SJSA1 (cell line): Measurements from ENCODE around the gene ITGB3. TPM values are rescaled to one million over a fixed set of nuclear protein-coding genes. Genes with fewer than 3 reads are reported as not detected.
"Not testable (repeated sequence)": the region's sequence is repeated elsewhere in the genome, so short reads cannot be mapped to it uniquely, and the experiment has no call there.

Experiments
- DNase-seq, 2 experiments: peaks; one replicate each; pipeline ENCODE4 v3.0.0-alpha.2; 2015 to 2020; ENCODE audit warnings: low spot score in 2 of 2, low read depth in 1 of 2
- H3K27ac ChIP-seq: fragments of 250-450 bp; sonication (Bioruptor Pico); 2 replicates; pipeline ENCODE4 v1.5.1; 2020; ENCODE audit warnings: mild to moderate bottlenecking, moderate library complexity
- H3K27me3 ChIP-seq: fragments of 250-450 bp; sonication (Bioruptor Pico); replicated peaks from 2 replicates; pipeline ENCODE4 v1.5.1; 2020; ENCODE audit warnings: mild to moderate bottlenecking, moderate library complexity
- H3K36me3 ChIP-seq: fragments of 250-450 bp; sonication (Bioruptor Pico); 2 replicates; pipeline ENCODE4 v1.5.1; 2020; ENCODE audit warnings: mild to moderate bottlenecking
- H3K4me1 ChIP-seq: fragments of 250-450 bp; sonication (Bioruptor Pico); replicated peaks from 2 replicates; pipeline ENCODE4 v1.6.1; 2021; ENCODE audit warnings: mild to moderate bottlenecking
- H3K4me3 ChIP-seq: fragments of 250-450 bp; sonication (Bioruptor Pico); 2 replicates; pipeline ENCODE4 v1.5.1; 2020; ENCODE audit warnings: mild to moderate bottlenecking
- H3K9me3 ChIP-seq: fragments of 250-450 bp; sonication (Bioruptor Pico); replicated peaks from 2 replicates; pipeline ENCODE4 v1.5.1; 2020; ENCODE audit warnings: mild to moderate bottlenecking
- total RNA-seq: library from RNA; depleted of rRNA; stranded (reverse); fragments of >200 nt; shearing (Covaris generic); gene quantifications from 2 replicates; pipeline ENCODE4 v1.2.3, GENCODE V29; 2014

The ITGB3 gene
- total RNA-seq, 1 experiment from 2014 or later: 202 TPM

DNA sequence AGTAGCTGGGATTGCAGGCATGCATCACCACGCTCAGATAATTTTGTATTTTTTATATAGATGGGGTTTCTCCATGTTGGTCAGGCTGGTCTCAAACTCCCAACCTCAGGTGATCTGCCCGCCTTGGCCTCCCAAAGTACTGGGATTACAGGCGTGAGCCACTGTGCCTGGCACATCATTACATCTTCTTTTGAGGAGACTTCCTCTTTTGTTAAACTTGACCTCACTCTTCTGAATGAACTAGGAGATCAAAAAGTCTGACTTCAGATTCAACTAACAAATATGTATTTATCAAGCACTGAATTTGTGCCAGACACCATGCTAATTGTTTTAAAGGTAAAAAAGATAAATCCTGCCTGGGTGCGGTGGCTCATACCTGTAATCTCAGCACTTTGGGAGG, 36.8 kb upstream of the ITGB3 start:
- H3K9me3 ChIP-seq, H3K36me3 ChIP-seq, H3K27me3 ChIP-seq, DNase-seq, H3K27ac ChIP-seq, H3K4me3 ChIP-seq: not testable (repeated sequence)
- H3K4me1 ChIP-seq: peaks cover 14% of the 10 kb centered on the region

DNA sequence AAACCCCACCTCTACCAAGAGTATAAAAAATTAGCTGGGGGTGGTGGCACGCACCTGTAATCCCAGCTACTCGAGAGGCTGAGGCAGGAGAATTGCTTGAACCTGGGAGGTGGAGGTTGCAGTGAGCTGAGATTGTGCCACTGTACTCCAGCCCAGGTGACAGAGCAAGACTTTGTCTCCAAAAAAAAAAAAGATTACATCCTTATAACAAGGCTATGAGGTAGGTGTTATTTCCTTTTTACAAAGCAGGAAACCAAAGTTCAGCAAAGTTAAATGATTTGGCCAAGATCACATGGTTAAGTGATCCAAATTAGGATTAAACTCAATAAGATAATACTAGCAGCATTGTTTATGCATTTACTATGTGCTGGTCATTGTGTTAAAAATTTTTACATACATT, 36.3 kb upstream of the ITGB3 start:
- H3K9me3 ChIP-seq, H3K4me3 ChIP-seq, DNase-seq, H3K27me3 ChIP-seq, H3K36me3 ChIP-seq, H3K27ac ChIP-seq: not testable (repeated sequence)
- peaks cover 14% of the 10 kb centered on the region for H3K4me1 ChIP-seq

DNA sequence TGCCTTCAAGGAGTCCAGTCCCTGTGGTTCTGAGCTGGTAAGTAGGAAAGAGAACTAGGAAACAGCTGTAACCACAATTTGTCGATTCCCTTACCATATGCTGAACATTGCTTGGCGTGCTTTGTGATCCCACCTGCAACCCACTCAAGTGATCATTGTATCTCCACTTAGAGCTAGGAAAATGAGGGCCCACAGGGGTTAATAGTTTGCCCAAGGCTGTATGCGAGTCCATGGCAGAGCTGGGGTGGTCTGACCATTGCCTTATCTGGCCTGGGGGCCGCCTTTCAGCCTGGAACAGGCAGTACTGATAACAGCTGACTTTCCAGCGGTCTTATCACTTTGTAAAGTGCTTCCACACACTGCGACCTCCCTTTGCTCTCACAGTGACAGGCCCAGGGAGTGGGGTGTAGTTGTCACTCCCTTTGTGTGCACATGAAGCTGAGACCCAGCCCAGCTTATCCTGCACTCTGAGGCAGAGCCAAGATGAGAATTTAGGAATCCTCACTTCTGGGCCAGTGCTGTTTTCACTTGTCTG, 34.7 kb upstream of the ITGB3 start:
- peaks cover 17% of the 10 kb centered on the region for H3K4me1 ChIP-seq
- DNase-seq: no peak
- H3K4me3 ChIP-seq: no peak overlapping the region
- peaks cover 2% of the 10 kb centered on the region; the same call in 1 of the 2 replicates for H3K9me3 ChIP-seq
- H3K36me3 ChIP-seq: no peaks in the 10 kb centered on the region
- H3K27ac ChIP-seq: no peak overlapping the region
- no peaks in the 10 kb centered on the region for H3K27me3 ChIP-seq

DNA sequence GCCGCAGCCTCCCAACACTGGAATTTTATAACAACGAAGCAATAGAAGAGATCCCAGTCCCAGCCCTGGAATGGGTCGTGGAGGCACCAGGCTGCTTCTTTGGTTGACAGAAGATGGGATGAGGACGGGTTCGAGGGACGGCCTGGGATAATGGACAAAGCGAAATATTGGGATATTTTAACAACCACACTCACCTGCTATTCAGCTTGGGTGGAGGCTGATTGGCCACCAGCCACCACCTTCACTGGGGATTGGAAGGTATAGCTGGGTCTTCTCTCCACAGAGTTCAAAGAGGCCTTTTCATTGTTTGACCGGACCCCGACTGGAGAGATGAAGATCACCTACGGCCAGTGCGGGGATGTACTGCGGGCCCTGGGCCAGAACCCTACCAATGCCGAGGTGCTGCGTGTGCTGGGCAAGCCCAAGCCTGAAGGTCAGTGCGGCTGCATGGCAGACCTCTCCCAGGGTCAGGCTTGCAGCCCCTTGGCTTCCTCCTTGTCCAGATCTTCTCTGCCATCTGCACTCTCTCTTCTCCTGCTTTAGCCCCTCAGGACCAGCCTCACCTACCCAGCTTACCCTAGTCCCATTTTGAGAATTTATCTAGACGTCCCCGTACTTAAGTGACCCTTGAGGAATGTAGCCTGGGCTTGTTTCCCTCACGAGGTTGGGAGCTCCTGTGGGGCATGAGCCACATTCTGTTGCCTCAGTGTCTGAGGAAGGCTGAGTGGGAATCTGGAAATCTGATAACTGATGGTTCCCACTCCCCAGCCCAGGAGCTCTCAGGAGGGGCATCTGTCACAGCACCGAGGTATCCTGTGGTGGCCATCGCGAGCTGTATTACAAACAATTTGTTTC, 33.8 kb upstream of the ITGB3 start:
- DNase-seq: no peak
- Histone ChIP-seq H3K36me3 (no peaks in the 10 kb centered on the region), H3K27ac (no peak overlapping the region), H3K4me3 (no peak overlapping the region), H3K9me3 (peaks cover 5% of the 10 kb centered on the region; the same call in 1 of the 2 replicates), H3K27me3 (no peaks in the 10 kb centered on the region), H3K4me1 (peaks cover 20% of the 10 kb centered on the region)

DNA sequence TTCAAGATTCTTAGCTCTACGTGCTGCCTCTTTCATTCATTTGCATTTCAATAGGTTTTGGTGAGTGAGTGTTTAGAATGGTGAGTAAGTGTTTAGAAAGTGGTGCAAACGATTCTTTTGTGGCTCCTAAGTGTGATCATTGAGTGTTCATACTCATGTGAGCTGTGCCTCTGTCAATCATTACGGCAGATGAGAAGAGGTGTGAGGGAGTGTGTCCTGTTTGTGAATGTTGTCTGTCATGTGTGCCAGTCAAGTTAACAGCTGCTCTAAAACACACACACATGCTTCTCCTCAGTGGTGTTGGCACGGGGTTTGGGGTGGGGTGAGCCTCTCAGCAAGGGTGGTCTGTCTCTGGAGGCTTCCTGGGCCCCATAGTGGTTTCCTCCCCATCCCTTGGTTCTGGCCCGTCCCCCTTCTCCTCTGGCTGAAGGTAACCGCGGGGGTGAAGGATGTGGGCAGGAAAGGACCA, 33.1 kb upstream of the ITGB3 start:
- no peak for DNase-seq
- no peaks in the 10 kb centered on the region for H3K27me3 ChIP-seq
- peaks cover 5% of the 10 kb centered on the region; the same call in 1 of the 2 replicates for H3K9me3 ChIP-seq
- no peak overlapping the region for H3K27ac ChIP-seq
- H3K36me3 ChIP-seq: no peaks in the 10 kb centered on the region
- peaks cover 27% of the 10 kb centered on the region for H3K4me1 ChIP-seq
- no peak overlapping the region for H3K4me3 ChIP-seq

DNA sequence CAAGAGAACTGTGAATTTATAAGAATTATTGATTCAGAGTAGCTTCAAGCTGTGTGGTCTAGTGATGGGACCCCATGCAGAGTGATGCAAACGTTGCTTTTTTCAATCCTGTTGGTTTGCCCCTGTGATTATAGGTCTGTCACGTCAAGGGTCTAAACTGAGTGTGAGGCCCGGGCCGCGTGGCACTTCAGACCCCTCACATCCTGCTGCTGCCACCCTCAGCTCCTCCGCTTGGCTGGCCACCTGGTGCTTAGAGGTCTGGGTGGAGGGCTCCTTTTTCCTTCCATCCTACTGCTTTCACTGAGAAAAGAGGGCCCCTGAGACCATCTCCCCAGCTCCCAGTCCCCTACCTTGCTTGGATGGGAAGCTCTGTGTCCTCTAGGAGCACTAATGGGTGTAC, 32.5 kb upstream of the ITGB3 start:
- DNase-seq: no peak
- Histone ChIP-seq H3K27ac (no peak overlapping the region), H3K27me3 (no peaks in the 10 kb centered on the region), H3K9me3 (peaks cover 5% of the 10 kb centered on the region; the same call in 1 of the 2 replicates), H3K4me1 (peaks cover 33% of the 10 kb centered on the region), H3K4me3 (no peak overlapping the region), H3K36me3 (no peaks in the 10 kb centered on the region)

DNA sequence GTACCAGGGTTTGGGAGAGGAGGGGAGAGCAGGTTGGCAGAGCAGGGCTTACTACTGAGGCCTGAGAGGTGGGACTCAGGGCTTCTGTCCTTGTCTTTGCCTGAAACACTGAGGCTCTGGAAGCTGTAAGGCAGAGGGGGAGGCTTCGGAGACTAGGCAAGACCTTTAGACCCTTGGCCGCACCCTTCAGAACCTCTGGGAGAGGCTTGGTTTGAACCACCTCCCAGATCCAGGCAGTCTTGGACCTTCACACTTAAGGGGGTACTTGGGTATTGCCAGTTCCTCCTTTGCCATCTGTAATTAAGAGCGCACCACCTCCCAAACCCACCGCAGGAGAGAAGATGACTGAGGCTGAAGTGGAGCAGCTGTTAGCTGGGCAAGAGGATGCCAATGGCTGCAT, 31.6 kb upstream of the ITGB3 start:
- DNase-seq: no peak
- H3K27me3 ChIP-seq: no peaks in the 10 kb centered on the region
- no peaks in the 10 kb centered on the region for H3K36me3 ChIP-seq
- H3K9me3 ChIP-seq: peaks cover 5% of the 10 kb centered on the region; the same call in 1 of the 2 replicates
- no peak overlapping the region for H3K4me3 ChIP-seq
- H3K27ac ChIP-seq: no peak overlapping the region
- H3K4me1 ChIP-seq: peaks cover 34% of the 10 kb centered on the region

DNA sequence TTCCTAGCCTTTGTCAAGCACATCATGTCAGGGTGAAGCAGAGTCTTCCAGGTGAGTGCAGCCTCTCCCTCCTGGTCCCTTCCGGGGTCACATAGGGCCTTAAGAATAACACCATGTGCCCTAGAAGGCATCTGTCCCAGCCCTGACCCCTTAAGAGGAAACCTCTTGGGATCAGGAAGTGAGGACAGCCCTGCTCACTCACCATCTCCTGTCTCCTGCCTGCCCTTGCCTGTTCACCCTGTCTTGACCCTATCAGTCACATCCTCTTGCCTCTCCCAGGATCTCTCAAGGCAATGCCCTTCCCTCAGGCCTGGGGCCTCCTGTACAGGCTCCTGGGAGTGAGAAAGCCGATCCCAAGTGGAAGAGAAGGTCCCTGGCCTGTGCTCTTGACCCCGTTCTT, 30.6 kb upstream of the ITGB3 start:
- Histone ChIP-seq H3K4me3 (no peak overlapping the region), H3K36me3 (no peaks in the 10 kb centered on the region), H3K4me1 (peaks cover 34% of the 10 kb centered on the region), H3K9me3 (peaks cover 5% of the 10 kb centered on the region; the same call in 1 of the 2 replicates), H3K27me3 (no peaks in the 10 kb centered on the region), H3K27ac (no peak overlapping the region)
- DNase-seq: no peak

DNA sequence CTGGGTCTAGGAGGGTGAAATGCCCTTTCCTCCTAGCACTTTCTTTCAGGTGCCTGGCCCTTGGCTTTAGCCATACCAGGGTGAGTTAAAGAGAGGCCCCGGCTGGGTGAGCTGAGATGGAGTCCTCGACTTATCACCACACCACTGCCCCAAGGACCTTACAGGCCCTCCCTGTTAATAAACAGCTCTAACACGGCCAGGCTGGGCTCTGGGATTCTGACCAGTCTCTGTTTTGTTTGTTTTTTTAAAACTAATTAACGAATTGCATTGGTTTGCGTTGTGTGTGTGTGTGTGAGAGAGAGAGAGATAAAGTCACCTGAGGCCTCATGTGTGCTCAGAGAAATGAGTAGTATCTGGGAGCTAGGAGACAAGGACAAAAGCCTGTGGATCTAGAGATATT, 30.2 kb upstream of the ITGB3 start:
- Histone ChIP-seq H3K9me3 (peaks cover 5% of the 10 kb centered on the region; the same call in 1 of the 2 replicates), H3K27ac (no peak overlapping the region), H3K4me3 (no peak overlapping the region), H3K36me3 (no peaks in the 10 kb centered on the region), H3K4me1 (peaks cover 34% of the 10 kb centered on the region), H3K27me3 (no peaks in the 10 kb centered on the region)
- DNase-seq: no peak

DNA sequence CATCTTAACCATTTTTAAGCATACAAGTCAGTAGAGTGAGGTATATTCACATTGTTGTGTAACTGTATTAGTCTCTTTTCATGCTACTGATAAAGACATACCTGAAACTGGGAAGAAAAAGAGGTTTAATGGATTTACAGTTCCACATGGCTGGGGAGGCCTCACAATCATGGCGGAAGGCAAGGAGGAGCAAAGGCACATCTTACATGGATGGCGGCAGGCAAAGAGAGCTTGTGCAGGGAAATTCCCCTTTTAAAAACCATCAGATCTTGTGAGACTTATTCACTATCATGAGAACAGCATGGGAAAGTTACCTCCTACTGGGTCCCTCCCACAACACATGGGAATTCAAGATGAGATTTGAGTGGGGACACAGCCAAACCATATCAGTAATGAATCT, 29.6 kb upstream of the ITGB3 start:
- H3K36me3 ChIP-seq, H3K9me3 ChIP-seq, H3K4me3 ChIP-seq, H3K27ac ChIP-seq, H3K27me3 ChIP-seq, DNase-seq: not testable (repeated sequence)
- peaks cover 34% of the 10 kb centered on the region for H3K4me1 ChIP-seq

DNA sequence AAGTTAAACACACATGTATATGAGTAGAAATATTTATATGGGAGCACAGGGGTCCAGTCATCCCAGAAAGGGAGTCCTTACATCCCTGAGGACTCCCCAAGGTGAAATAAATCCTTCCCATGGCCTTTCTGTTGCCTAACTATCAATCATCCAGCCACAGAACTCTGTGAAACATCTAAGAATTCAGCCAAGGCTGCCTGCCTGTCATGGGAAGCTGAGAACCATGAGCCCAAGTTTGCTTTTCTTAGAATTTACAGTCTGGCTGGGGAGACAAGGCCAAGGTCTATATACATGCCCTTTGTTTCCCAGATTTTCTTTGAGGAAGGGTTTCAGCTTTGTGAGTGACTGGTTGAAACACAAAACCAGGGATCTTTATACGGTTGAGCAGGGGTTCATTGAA, 28.7 kb upstream of the ITGB3 start:
- Histone ChIP-seq H3K4me3 (no peak overlapping the region), H3K27ac (peak overlapping the region; percentile 63), H3K27me3 (no peaks in the 10 kb centered on the region), H3K36me3 (no peaks in the 10 kb centered on the region), H3K9me3 (peaks cover 5% of the 10 kb centered on the region; the same call in 1 of the 2 replicates), H3K4me1 (peaks cover 41% of the 10 kb centered on the region)
- no peak for DNase-seq

DNA sequence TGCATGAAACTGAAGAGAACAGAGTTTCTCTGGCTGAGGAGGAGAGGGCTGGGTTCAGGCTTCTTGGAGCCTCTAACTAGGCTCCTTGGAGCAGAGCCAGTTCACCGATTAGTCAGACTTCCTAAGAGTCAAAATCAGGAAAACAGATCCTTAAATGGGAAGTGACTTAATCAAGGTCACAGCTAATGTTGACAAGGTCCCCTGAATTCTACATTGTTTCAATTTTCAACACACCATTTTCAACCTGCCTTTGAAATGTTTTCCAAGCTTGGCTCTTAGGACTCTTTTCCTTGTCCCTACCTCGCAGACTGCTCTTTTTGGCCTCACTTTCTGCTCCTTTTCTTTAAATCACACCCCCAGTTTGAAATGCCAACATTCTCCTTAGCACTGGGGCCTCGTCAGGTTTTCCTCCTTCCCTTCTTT, 28.2 kb upstream of the ITGB3 start:
- Histone ChIP-seq H3K9me3 (peaks cover 5% of the 10 kb centered on the region; the same call in 1 of the 2 replicates), H3K4me3 (no peak overlapping the region), H3K4me1 (peaks cover 41% of the 10 kb centered on the region), H3K27ac (peak overlapping the region; percentile 63), H3K36me3 (no peaks in the 10 kb centered on the region), H3K27me3 (no peaks in the 10 kb centered on the region)
- peak; percentile 80 to 83 for DNase-seq

DNA sequence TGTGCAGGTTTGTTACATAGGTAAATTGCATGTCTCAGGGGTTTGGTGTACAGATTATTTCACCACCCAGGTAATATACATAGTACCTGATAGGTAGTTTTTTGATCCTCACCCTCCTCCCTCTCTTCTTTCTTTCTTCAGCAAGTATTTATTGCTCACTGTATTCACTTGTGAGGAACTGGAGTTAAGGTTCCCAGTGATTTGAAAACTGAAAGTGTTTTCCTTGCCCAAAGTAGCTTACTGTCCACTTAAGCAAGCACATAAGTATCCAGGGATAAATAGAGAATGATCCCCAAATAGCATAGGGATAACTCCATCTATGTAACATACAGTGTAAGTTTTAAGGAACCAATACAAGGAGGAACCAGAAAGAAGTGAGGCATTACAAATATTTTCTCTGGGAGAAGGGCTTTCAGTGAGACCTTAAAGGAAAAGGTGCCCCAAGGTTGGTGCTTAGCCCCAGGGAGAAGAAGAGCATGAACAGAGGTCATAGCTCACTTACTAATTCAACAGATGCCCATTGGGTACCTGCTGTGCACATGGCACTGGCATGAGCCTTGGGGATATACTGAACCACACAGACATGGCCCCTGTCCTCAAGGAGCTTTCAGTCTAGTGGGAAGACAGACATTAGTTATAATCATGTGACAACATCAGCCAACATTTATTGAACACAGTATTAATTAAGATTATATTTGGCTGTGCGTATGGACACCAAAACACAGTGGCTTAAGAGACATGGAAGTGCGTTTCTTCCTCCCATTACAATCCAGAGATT, 27.5 kb upstream of the ITGB3 start:
- no peak overlapping the region for H3K4me3 ChIP-seq
- H3K9me3 ChIP-seq: peaks cover 5% of the 10 kb centered on the region; the same call in 1 of the 2 replicates
- H3K4me1 ChIP-seq: peaks cover 40% of the 10 kb centered on the region
- peak overlapping the region; percentile 63 for H3K27ac ChIP-seq
- H3K27me3 ChIP-seq: no peaks in the 10 kb centered on the region
- no peak for DNase-seq
- no peaks in the 10 kb centered on the region for H3K36me3 ChIP-seq

DNA sequence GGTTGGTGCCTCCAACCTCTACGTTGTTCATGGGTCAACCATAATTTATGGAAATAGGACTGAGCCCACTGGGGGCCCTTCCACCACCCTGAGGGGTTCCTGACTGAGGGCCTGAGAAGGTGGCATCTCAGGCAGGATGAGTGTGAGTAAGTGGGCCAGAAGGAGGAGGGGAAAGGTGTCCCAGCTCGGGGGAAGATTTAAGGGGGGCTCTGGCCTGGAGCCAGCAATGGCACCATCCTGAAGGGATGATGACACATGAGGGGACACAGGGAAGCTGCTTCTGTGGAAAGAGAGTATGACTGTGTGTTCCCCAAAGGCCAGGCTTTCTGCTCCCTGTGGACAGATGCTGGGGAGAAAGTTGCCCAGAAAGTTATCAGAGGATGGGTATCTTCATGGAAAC, 25.8 kb upstream of the ITGB3 start:
- H3K4me1 ChIP-seq: peaks cover 43% of the 10 kb centered on the region
- no peaks in the 10 kb centered on the region for H3K36me3 ChIP-seq
- H3K4me3 ChIP-seq: no peak overlapping the region
- H3K27ac ChIP-seq: no peak overlapping the region
- DNase-seq: no peak
- peaks cover 5% of the 10 kb centered on the region; the same call in 1 of the 2 replicates for H3K9me3 ChIP-seq
- H3K27me3 ChIP-seq: no peaks in the 10 kb centered on the region
